Type B pancreatic cell (in vitro differentiated cells): ENCODE results near the gene SQSTM1. TPM values are rescaled to one million over a fixed set of nuclear protein-coding genes. Genes with fewer than 3 reads are reported as not detected.

Experiments
- DNase-seq: peaks from one replicate; pipeline ENCODE4 v3.0.0; 2021; ENCODE audit warnings: mixed read lengths; ENCODE audit not compliant: unreplicated experiment; ENCODE audit errors: extremely low spot score
- H3K27ac Mint-ChIP-seq: 2 replicates; pipeline ENCODE4 v1.8.0; 2021; ENCODE audit warnings: mild to moderate bottlenecking, mixed read lengths
- H3K27me3 Mint-ChIP-seq: 2 replicates; pipeline ENCODE4 v1.8.0; 2021; ENCODE audit warnings: mixed read lengths
- H3K36me3 Mint-ChIP-seq: 2 replicates; pipeline ENCODE4 v1.8.0; 2021; ENCODE audit warnings: mixed read lengths
- H3K4me1 Mint-ChIP-seq: one replicate; pipeline ENCODE4 v1.8.0; 2021; ENCODE audit warnings: mixed read lengths; ENCODE audit not compliant: unreplicated experiment
- H3K4me3 Mint-ChIP-seq: 2 replicates; pipeline ENCODE4 v1.8.0; 2021; ENCODE audit warnings: mild to moderate bottlenecking, mixed read lengths
- H3K9me3 Mint-ChIP-seq: 2 replicates; pipeline ENCODE4 v1.8.0; 2021; ENCODE audit warnings: mixed read lengths
- total RNA-seq: library from RNA; stranded (reverse); gene quantifications from 2 replicates; pipeline ENCODE4 v1.2.1, GENCODE V29; 2021; ENCODE audit warnings: low replicate concordance
- TF ChIP-seq, protein P1 (sequence below): fragments of 200-600 bp; sonication (generic); conservative IDR thresholded peaks from 2 replicates; pipeline ENCODE4 v1.5.0; 2021; ENCODE audit warnings: antibody characterized with exemption, mild to moderate bottlenecking

SQSTM1 gene
- total RNA-seq, 1 donor from 2014 or later, result 133 TPM

DNA sequence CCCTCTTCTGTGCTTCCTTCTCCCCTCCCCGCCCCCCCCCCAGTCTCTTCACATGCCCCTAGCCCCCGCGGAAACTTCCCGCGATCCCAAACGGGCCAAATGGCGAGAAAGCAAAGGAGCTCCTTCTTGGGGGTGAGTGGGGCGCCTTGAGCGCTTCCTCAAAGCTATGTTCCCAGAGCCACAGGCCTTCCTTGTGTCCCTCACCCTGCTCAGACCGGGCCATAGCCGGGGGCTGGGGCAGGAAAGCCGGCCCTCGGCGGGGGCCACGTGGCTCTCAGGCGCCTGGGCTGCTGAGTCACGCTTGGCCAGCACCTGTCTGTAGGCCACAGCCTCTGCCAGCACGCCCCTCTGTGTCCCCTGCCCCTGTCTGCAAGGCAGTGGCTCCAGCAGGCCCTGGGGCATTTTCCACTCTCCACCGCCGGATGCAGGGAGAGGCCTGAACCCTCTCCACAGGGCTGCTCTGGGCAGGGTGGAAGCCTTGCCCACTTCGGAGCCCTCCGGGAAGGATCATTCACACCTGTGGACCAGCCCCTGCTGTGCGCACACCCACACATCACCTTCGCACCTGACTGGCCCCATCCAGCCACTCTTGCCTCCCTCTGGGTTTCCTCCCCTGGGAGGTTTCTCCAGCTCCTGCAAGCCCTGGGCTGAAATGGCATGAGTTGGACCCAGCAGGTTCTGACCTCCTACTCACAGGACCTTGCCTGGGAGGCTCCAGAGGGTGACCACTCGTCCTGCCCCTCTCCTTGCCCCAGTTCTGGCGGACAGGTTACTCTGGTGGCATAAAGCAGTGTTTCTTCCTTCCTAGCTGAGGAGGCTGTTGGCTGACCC, 1.2 kb upstream of the SQSTM1 start:
- DNase-seq, result no peak
- Mint-ChIP-seq H3K36me3 (peaks cover 14% of the 10 kb centered on the region), H3K9me3 (no peaks in the 10 kb centered on the region), H3K27me3 (no peaks in the 10 kb centered on the region), H3K4me3 (peak overlapping the region; percentile 83), H3K4me1 (peaks cover 30% of the 10 kb centered on the region), H3K27ac (peak overlapping the region; percentile 94)
- TF ChIP-seq, protein P1, sequence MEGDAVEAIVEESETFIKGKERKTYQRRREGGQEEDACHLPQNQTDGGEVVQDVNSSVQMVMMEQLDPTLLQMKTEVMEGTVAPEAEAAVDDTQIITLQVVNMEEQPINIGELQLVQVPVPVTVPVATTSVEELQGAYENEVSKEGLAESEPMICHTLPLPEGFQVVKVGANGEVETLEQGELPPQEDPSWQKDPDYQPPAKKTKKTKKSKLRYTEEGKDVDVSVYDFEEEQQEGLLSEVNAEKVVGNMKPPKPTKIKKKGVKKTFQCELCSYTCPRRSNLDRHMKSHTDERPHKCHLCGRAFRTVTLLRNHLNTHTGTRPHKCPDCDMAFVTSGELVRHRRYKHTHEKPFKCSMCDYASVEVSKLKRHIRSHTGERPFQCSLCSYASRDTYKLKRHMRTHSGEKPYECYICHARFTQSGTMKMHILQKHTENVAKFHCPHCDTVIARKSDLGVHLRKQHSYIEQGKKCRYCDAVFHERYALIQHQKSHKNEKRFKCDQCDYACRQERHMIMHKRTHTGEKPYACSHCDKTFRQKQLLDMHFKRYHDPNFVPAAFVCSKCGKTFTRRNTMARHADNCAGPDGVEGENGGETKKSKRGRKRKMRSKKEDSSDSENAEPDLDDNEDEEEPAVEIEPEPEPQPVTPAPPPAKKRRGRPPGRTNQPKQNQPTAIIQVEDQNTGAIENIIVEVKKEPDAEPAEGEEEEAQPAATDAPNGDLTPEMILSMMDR, result no peak

DNA sequence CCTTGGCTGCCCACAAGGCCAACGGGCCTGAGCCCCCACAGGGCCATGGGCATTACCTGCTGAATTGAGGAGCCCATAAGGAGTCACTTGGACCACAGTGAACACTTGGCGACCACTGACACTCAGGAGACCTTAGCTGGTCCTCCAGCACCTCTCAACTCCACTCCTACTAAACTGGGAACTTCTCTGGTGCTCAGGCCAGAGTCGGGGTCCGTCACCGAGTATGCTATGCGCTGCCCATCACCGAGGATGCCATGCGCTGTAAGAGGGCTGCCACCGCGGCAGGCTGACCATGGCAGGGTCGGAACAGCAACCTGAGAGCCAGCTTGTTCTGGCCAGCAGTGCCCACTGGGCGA, 600 bp upstream of the SQSTM1 start:
- Mint-ChIP-seq H3K27ac (peak overlapping the region; percentile 94), H3K36me3 (peaks cover 15% of the 10 kb centered on the region), H3K9me3 (no peaks in the 10 kb centered on the region), H3K4me3 (peak overlapping the region; percentile 83), H3K27me3 (no peaks in the 10 kb centered on the region), H3K4me1 (peaks cover 32% of the 10 kb centered on the region)
- TF ChIP-seq, protein P1, result no peak
- DNase-seq, result no peak

DNA sequence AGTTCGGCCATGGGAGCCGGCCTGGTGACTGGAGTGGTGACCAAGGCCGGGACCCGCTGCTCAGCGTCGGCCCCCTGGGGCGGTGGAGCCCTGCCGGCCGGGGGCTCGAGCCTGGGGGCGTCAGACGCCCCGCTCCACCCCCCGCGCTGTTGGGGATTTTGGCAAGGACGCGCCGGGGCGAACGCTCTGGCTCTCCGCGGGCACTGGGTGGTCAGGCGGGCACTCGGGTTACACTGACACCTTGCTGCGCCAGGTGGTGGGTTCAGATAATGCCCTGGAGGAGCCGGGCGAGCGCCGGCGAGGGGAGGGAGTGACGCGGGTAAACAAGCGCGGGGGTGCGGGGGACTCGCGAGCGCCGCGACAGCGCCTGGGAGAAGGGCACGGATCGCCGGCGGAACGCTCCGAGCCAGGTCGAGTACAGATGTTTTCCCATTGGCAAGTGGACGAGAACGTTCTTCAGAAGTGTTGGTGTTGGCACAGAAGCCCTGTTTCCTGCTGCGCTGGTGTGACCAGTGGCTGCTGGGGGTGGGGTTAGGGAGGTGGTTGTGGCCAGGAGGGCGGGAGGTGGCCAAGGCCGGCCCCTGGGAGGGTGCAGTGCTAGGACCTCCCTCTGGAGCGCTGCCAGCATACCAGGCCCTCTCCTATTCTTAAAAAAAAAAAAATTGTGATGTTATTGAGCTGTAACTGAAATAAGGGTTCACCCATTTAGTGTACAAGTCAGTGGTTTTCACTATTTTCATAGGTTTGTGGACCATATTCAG, 773 bp downstream of the SQSTM1 start:
- TF ChIP-seq, protein P1, result peak; percentile 28
- no peaks in the 10 kb centered on the region for H3K9me3 Mint-ChIP-seq
- DNase-seq, result no peak
- H3K36me3 Mint-ChIP-seq, result peaks cover 15% of the 10 kb centered on the region
- H3K4me3 Mint-ChIP-seq, result peak overlapping the region; percentile 95
- peaks cover 29% of the 10 kb centered on the region for H3K4me1 Mint-ChIP-seq
- no peaks in the 10 kb centered on the region for H3K27me3 Mint-ChIP-seq
- peak overlapping the region; percentile 96 for H3K27ac Mint-ChIP-seq

DNA sequence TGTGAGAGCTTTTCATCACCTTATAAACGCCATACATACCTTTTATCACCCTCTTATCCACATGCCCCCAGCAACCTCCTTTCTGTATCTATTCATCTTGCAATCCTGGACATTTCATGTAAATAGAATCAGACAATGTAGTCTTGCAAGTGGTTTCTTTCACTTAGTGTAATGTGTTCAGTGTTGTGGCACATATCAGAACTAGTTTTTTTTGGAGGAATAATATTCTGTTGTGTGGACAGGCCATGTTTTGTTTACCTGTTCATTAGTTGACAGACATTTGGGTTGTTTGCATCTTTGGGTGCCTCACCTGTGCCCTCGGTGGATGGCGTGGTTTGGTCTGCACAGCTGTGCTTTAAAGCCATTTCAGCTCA, 1.3 kb downstream of the SQSTM1 start:
- Mint-ChIP-seq H3K27ac (peak overlapping the region; percentile 96), H3K4me3 (peak overlapping the region; percentile 95), H3K36me3 (peaks cover 15% of the 10 kb centered on the region), H3K9me3 (no peaks in the 10 kb centered on the region), H3K27me3 (no peaks in the 10 kb centered on the region), H3K4me1 (peaks cover 29% of the 10 kb centered on the region)
- no peak for DNase-seq
- TF ChIP-seq, protein P1, result no peak

DNA sequence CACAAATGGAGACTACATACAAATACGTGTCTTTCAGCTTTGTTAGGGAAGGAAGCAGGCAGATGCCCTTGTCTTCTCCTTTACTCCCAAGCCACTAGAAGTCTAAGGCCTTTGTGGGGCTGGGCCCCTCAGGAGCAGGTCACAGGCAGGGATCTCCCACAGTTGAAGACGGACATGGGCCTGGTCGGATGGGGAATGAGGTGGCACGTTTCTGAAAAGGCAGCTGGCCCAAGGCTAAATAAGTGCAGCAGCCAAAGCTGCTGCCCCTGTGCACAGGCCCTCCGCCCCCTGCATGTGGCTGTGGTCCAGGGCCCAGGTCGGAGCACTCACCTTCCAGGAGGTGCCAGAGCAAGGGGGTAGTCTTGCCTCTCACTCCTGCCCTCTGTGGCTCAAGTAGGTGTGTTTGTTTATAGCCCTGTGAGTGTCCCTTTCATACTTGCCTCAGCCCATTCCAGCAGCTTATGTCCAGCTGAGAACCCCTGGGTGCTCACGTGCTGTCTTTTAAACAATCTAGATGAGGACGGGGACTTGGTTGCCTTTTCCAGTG, 1.8 kb downstream of the SQSTM1 start:
- Mint-ChIP-seq H3K36me3 (peaks cover 16% of the 10 kb centered on the region), H3K4me3 (peak overlapping the region; percentile 95), H3K9me3 (no peaks in the 10 kb centered on the region), H3K4me1 (peaks cover 29% of the 10 kb centered on the region), H3K27ac (peak overlapping the region; percentile 96), H3K27me3 (no peaks in the 10 kb centered on the region)
- DNase-seq, result no peak
- TF ChIP-seq, protein P1, result no peak
